Epidermal melanocyte (primary cell): Measurements from ENCODE around the gene TRAF4.
A peak's percentile ranks its signal among the peaks of the same experiment; 100 is the strongest.

ENCODE experiments used
- DNase-seq: peaks from one replicate; pipeline ENCODE4 v3.0.0; 2011; ENCODE audit warnings: low spot score; ENCODE audit not compliant: insufficient read length

Gene TRAF4

GRCh38 chr17:28747051-28747691, 3.4 kb downstream of the TRAF4 start:
- DNase-seq, result no peak

GRCh38 chr17:28747801-28748750, 4.3 kb downstream of the TRAF4 start:
- no peak for DNase-seq

- no peak for DNase-seq
These were observed 5.2 kb downstream of the TRAF4 start for GRCh38 chr17:28748852-28749515.

- no peak for DNase-seq
These were observed 5.8 kb downstream of the TRAF4 start for GRCh38 chr17:28749516-28750177.

GRCh38 chr17:28750178-28751047, 6.6 kb downstream of the TRAF4 start:
- DNase-seq, result peak; percentile 75

- DNase-seq, result no peak
These were observed 8.0 kb downstream of the TRAF4 start for GRCh38 chr17:28751600-28752366.

- no peak for DNase-seq
These were observed 11.7 kb downstream of the TRAF4 start for GRCh38 chr17:28755486-28755885.

- DNase-seq, result no peak
These were observed 12.4 kb downstream of the TRAF4 start for GRCh38 chr17:28756049-28756804.

GRCh38 chr17:28758411-28759121, 14.8 kb downstream of the TRAF4 start:
- no peak for DNase-seq

- no peak for DNase-seq
These were observed 15.6 kb downstream of the TRAF4 start for GRCh38 chr17:28759256-28759865.

- no peak for DNase-seq
These were observed 17.1 kb downstream of the TRAF4 start for GRCh38 chr17:28760601-28761562.

- no peak for DNase-seq
These were observed 19.5 kb downstream of the TRAF4 start for GRCh38 chr17:28763137-28763799.

GRCh38 chr17:28763804-28764266, 20.0 kb downstream of the TRAF4 start:
- DNase-seq, result peak; percentile 75

GRCh38 chr17:28765038-28765437, 21.2 kb downstream of the TRAF4 start:
- DNase-seq, result no peak

GRCh38 chr17:28773736-28774135, 29.9 kb downstream of the TRAF4 start:
- no peak for DNase-seq

GRCh38 chr17:28774206-28774605, 30.4 kb downstream of the TRAF4 start:
- no peak for DNase-seq
